GM12878 (cell line): ENCODE results near the gene NPBWR2. TPM values are rescaled to one million over a fixed set of nuclear protein-coding genes. Genes with fewer than 3 reads are reported as not detected.

Source experiments
- ATAC-seq: fragments of 200-7000 bp; cut with Tn5 transposase; 3 replicates; pipeline ENCODE4 v1.9.1; 2020; ENCODE audit warnings: mild to moderate bottlenecking, moderate library complexity
- BruUV-seq: library from RNA; stranded (reverse); fragments of 400-500 nt; replicated peaks from 2 replicates; lab custom pipeline; 2021; lab: Mats Ljungman, UMichigan
- CTCF ChIA-PET: fragments of 300-600 bp; sonication (Branson Sonifier 250); formaldehyde crosslinking; extraction: SDS; loops from one replicate; lab custom pipeline; 2021; ENCODE audit warnings: inconsistent platforms; lab: Yijun Ruan, JAX
- POLR2A ChIA-PET: fragments of 350-600 bp; formaldehyde crosslinking; extraction: SDS; loops from one replicate; lab custom pipeline; 2021; ENCODE audit warnings: inconsistent platforms; lab: Charles Lee
- RAD21 ChIA-PET: fragments of 300-600 bp; sonication (Branson Sonifier 250); formaldehyde crosslinking; loops from one replicate; lab custom pipeline; 2023; ENCODE audit warnings: antibody characterized with exemption; ENCODE audit not compliant: unreplicated experiment; lab: Charles Lee
- SMC1A ChIA-PET: fragments of 300-600 bp; sonication (Branson Sonifier 250); formaldehyde crosslinking; loops from one replicate; lab custom pipeline; 2023; ENCODE audit not compliant: unreplicated experiment, uncharacterized antibody; lab: Charles Lee
- DNase-seq: peaks from one replicate; pipeline ENCODE4 v3.0.0-alpha.2; 2011; ENCODE audit warnings: low read depth, low spot score
- FAIRE-seq: peaks from 3 replicates; lab custom pipeline; 2011; peaks lifted over from hg19 to GRCh38; lab: Jason Lieb, UNC
- H2AFZ ChIP-seq: 2 replicates; pipeline ENCODE4 v1.6.0; 2011; ENCODE audit warnings: low read depth, low read length, control low read depth; ENCODE audit not compliant: control insufficient read depth
- H3K27ac ChIP-seq: 2 replicates; pipeline ENCODE4 v1.5.1; 2011; ENCODE audit warnings: control low read depth; ENCODE audit not compliant: control insufficient read depth, insufficient read depth
- H3K27me3 ChIP-seq, 2 experiments: replicated peaks in 1 of 2; 2 replicates each; pipeline versions ENCODE4 v1.6.0 to v1.6.1; 2011; ENCODE audit warnings: low read length in 1 of 2; ENCODE audit not compliant: control insufficient read depth in 2 of 2, insufficient read depth in 2 of 2
- H3K36me3 ChIP-seq, 2 experiments: 2 replicates each; pipeline ENCODE4 v1.5.1; 2011; ENCODE audit warnings: low read length in 1 of 2; ENCODE audit not compliant: control insufficient read depth in 2 of 2, insufficient read depth in 2 of 2
- H3K4me1 ChIP-seq: 2 replicates; pipeline ENCODE4 v1.6.1; 2011; ENCODE audit warnings: mild to moderate bottlenecking, low read length, moderate library complexity, mixed read lengths; ENCODE audit not compliant: control insufficient read depth, insufficient read depth
- H3K4me2 ChIP-seq: 2 replicates; pipeline ENCODE4 v1.6.0; 2011; ENCODE audit warnings: control low read depth; ENCODE audit not compliant: control insufficient read depth, insufficient read depth
- H3K4me3 ChIP-seq: fragments of 200-600 bp; sonication (generic); 2 replicates; pipeline ENCODE4 v1.5.1; 2016
- H3K79me2 ChIP-seq: 2 replicates; pipeline ENCODE4 v1.6.0; 2011; ENCODE audit warnings: low read length; ENCODE audit not compliant: control insufficient read depth, insufficient read depth
- H3K9ac ChIP-seq: 2 replicates; pipeline ENCODE4 v1.8.0; 2011; ENCODE audit warnings: low read length, control low read depth, mixed read lengths; ENCODE audit not compliant: control insufficient read depth, insufficient read depth
- H3K9me3 ChIP-seq: replicated peaks from 3 replicates; pipeline ENCODE4 v1.5.1; 2011; ENCODE audit warnings: mild to moderate bottlenecking, low read length; ENCODE audit not compliant: control insufficient read depth, insufficient read depth
- H4K20me1 ChIP-seq: 2 replicates; pipeline ENCODE4 v1.6.0; 2011; ENCODE audit not compliant: control insufficient read depth, insufficient read depth
- CHD2 ChIP-seq: IDR thresholded peaks from 2 replicates; pipeline ENCODE4 v1.6.1; 2011; ENCODE audit warnings: low read depth, low read length, improper control_type of control experiment, borderline replicate concordance
- HDAC6 ChIP-seq: fragments of 200-600 bp; sonication (generic); IDR thresholded peaks from one replicate; pipeline ENCODE4 v1.8.0; 2017; ENCODE audit warnings: antibody characterized with exemption; ENCODE audit not compliant: unreplicated experiment
- HSF1 ChIP-seq: fragments of 150-350 bp; IDR thresholded peaks from 2 replicates; pipeline ENCODE4 v1.6.1; 2014; ENCODE audit warnings: mild to moderate bottlenecking, low read depth, low read length
- KAT2A ChIP-seq: conservative IDR thresholded peaks from 2 replicates; pipeline ENCODE4 v1.6.1; 2011; ENCODE audit warnings: low read depth, low read length; ENCODE audit not compliant: control insufficient read depth
- NFIC ChIP-seq: IDR thresholded peaks from 2 replicates; pipeline ENCODE4 v1.6.1; 2012; ENCODE audit warnings: low read depth, mild to moderate bottlenecking, inconsistent platforms, low read length, moderate library complexity
- POLR2AphosphoS5 ChIP-seq: IDR thresholded peaks from 2 replicates; pipeline ENCODE4 v1.6.1; 2011; ENCODE audit warnings: mild to moderate bottlenecking, low read length, inconsistent platforms
- YY1 ChIP-seq: IDR thresholded peaks from 2 replicates; pipeline ENCODE4 v1.6.1; 2011; ENCODE audit warnings: low read depth, mild to moderate bottlenecking, low read length
- ZNF217 ChIP-seq: fragments of 450-650 bp; IDR thresholded peaks from 2 replicates; pipeline ENCODE4 v1.6.1; 2017; ENCODE audit warnings: antibody characterized with exemption, mild to moderate bottlenecking
- ZNF274 ChIP-seq: IDR thresholded peaks from one replicate; pipeline ENCODE4 v1.8.0; 2011; ENCODE audit not compliant: insufficient read length, insufficient read depth
- ZNF687 ChIP-seq: fragments of 450-650 bp; IDR thresholded peaks from 2 replicates; pipeline ENCODE4 v1.6.1; 2017; ENCODE audit warnings: mild to moderate bottlenecking, moderate library complexity
- WGBS: methylation state at CpG from one replicate; pipeline ENCODE4 v1.1.6; 2016; ENCODE audit warnings: low lambda C conversion rate; ENCODE audit not compliant: insufficient replicate concordance, insufficient coverage; ENCODE audit errors: missing lambda C conversion rate; 5-methylcytosine and 5-hydroxymethylcytosine counted together
- in situ Hi-C: fragments of 300-500 bp; cut with MboI; formaldehyde crosslinking; loops from 9 replicates; pipeline ENCODE4 v1.14.3; 2018; ENCODE audit warnings: mixed read lengths
- intact Hi-C: fragments of 100-400 bp; cut with micrococcal nuclease; formaldehyde crosslinking; loops from one replicate; pipeline ENCODE4 v1.14.2; 2022; ENCODE audit not compliant: unreplicated experiment
- polyA plus RNA-seq, 11 experiments: library from polyadenylated mRNA; depleted of rRNA in 4 of 11; unstranded in 6 of 11; stranded (reverse) in 5 of 11; fragments of >200 nt; fragmentation: Nextera tagmentation in 4 of 11; fragmentation: Illumina TruSeq in 1 of 11; extraction: Ambion mirVana in 4 of 11; extraction: Trizol in 1 of 11; gene quantifications; 1 replicate in 1 of 11; 2 replicates in 10 of 11; pipeline versions ENCODE4 v1.2.1 to v1.2.3, GENCODE V29; 2011 to 2016; ENCODE audit warnings: inconsistent platforms in 2 of 11, missing spikeins in 2 of 11, low read depth in 1 of 11
- total RNA-seq, 4 experiments: library from RNA; depleted of rRNA in 3 of 4; stranded (reverse); fragments of >200 nt in 3 of 4; fragmentation: Illumina TruSeq in 1 of 4; extraction: Trizol in 1 of 4; gene quantifications; 2 replicates each; pipeline versions ENCODE4 v1.2.1 to v1.2.3, GENCODE V29; 2013 to 2021
- TF ChIP-seq, protein P1 (sequence below): fragments of 450-650 bp; IDR thresholded peaks from 2 replicates; pipeline ENCODE4 v1.6.1; 2017; ENCODE audit warnings: antibody characterized with exemption, mild to moderate bottlenecking, moderate library complexity

Gene NPBWR2
- total and polyA plus RNA-seq, 10 of the 15 experiments (the other 5 are each of a cell fraction or from before 2014, with no cell fraction given) = not detected

DNA sequence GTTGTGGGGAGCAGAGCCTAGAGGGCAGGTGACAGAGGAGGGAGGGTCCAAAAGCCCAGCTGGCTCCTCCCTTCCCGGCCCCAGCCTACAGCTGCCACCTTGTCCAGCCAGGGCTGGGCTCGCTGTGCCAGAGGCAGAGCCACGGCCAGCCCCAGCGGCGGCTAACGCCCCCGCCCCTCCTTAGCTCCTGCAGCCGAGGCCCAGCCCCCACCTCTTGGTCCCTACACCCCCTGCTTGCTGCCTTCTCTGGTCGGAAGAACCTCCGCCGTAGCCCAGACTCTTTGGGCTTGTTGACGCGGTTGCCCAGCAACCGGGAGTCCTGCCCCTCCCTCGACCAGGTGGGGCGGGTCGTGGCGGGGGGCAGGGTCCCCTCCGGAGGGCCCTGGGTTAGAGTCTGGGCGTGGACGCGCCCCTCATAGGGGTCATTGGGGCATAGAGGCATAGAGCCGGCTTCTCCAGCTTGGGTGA lies 22.6 kb downstream of the NPBWR2 start (continued):
- TF ChIP-seq NFIC (no peak), KAT2A (no peak), ZNF217 (no peak)

GRCh38 chr20:64083804-64084684 lies 23.3 kb downstream of the NPBWR2 start, which contains the start of gene LKAAEAR1:
TSS of gene LKAAEAR1 (minus strand) at chr20:64084398. CDS start at chr20:64084219, 179 bp downstream.
- Histone ChIP-seq H3K27me3 (peaks cover 2 to 7% of the 10 kb centered on the region in 2 experiments; a peak in 2 of 4 replicates), H3K27ac (no peak within 1 kb of the TSS), H3K36me3 (no peaks in the 10 kb centered on the region), H3K4me3 (peak within 1 kb of the TSS; percentile 57; the same call in 1 of the 2 replicates), H2AFZ (peak within 1 kb of the TSS; percentile 28), H3K9ac (no peak within 1 kb of the TSS), H3K4me1 (peaks cover 10% of the 10 kb centered on the region), H4K20me1 (no peaks in the 10 kb centered on the region), H3K4me2 (peak within 1 kb of the TSS; percentile 86), H3K79me2 (peaks cover 1% of the 10 kb centered on the region; the same call in 1 of the 2 replicates), H3K9me3 (peaks cover 7% of the 10 kb centered on the region; the same call in 1 of the 3 replicates)
- DNase-seq = no peak
- no peak for FAIRE-seq
- ChIA-PET SMC1A (interaction anchor here (0.7 to 1.9 kb wide), 6 partner anchors 23 to 172 kb away, joined by 3 to 13 read pairs (median 4); partner anchors contain the start of gene NPBWR2), POLR2A (interaction anchor here (0.7 to 2.4 kb wide), 2 partner anchors 32 to 36 kb away, joined by 3 to 12 read pairs; no protein-coding TSS in a partner anchor), CTCF (interaction anchor here (0.6 to 3.5 kb wide), 10 partner anchors 15 to 168 kb away, joined by 3 to 65 read pairs (median 6); partner anchors contain the start of gene NPBWR2), RAD21 (interaction anchor here (0.8 to 6.7 kb wide), 10 partner anchors 16 to 104 kb away, joined by 3 to 67 read pairs (median 5); partner anchors contain the start of genes SAMD10 and TCEA2)
- BruUV-seq = no TSS peak
- in situ Hi-C loops = no loop called here
- no peak for ATAC-seq
- WGBS = 6% methylated on average over 69 of the region's 86 CpGs
- intact Hi-C loops = loop anchor here (1.0 kb wide), 1 partner anchor 36 kb away; no protein-coding TSS in a partner anchor
- TF ChIP-seq POLR2AphosphoS5 (no peak), YY1 (peak; percentile 27; the same call in 1 of the 2 replicates), CHD2 (no peak), HDAC6 (peak; percentile 64), ZNF687 (no peak), ZNF274 (no peak), HSF1 (no peak)
- TF ChIP-seq, protein P1, sequence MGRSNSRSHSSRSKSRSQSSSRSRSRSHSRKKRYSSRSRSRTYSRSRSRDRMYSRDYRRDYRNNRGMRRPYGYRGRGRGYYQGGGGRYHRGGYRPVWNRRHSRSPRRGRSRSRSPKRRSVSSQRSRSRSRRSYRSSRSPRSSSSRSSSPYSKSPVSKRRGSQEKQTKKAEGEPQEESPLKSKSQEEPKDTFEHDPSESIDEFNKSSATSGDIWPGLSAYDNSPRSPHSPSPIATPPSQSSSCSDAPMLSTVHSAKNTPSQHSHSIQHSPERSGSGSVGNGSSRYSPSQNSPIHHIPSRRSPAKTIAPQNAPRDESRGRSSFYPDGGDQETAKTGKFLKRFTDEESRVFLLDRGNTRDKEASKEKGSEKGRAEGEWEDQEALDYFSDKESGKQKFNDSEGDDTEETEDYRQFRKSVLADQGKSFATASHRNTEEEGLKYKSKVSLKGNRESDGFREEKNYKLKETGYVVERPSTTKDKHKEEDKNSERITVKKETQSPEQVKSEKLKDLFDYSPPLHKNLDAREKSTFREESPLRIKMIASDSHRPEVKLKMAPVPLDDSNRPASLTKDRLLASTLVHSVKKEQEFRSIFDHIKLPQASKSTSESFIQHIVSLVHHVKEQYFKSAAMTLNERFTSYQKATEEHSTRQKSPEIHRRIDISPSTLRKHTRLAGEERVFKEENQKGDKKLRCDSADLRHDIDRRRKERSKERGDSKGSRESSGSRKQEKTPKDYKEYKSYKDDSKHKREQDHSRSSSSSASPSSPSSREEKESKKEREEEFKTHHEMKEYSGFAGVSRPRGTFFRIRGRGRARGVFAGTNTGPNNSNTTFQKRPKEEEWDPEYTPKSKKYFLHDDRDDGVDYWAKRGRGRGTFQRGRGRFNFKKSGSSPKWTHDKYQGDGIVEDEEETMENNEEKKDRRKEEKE = no peak
